Esophagus squamous epithelium (tissue), 5 donors: ENCODE measurements around the gene EPM2AIP1. TPM values are rescaled to one million over a fixed set of nuclear protein-coding genes. Genes with fewer than 3 reads are reported as not detected.
A peak's percentile ranks its signal among the peaks of the same experiment; 100 is the strongest.
"Not testable (repeated sequence)": the region's sequence is repeated elsewhere in the genome, so short reads cannot be mapped to it uniquely, and the experiment has no call there.

Experiments used
- DNase-seq: peaks from one replicate; lab custom pipeline; 2025; lab: John Stamatoyannopoulos, UW
- H3K27ac ChIP-seq, 4 donors: fragments of 200-600 bp; sonication (generic); one replicate each; pipeline ENCODE4 v1.5.1; 2016 to 2019; ENCODE audit warnings: mild to moderate bottlenecking in 1 of 4
- H3K27me3 ChIP-seq, 4 donors: fragments of 200-600 bp; sonication (generic); 1 replicate in 3 of 4; 2 replicates in 1 of 4; pipeline versions ENCODE4 v1.5.1 to v1.6.0; 2017 to 2021; ENCODE audit warnings: antibody characterized with exemption in 1 of 4
- H3K36me3 ChIP-seq, 3 donors: fragments of 200-600 bp; sonication (generic); one replicate each; pipeline ENCODE4 v1.5.1; 2016 to 2019
- H3K4me1 ChIP-seq, 3 donors: fragments of 200-600 bp; sonication (generic); one replicate each; pipeline ENCODE4 v1.5.1; 2017 to 2019
- H3K4me3 ChIP-seq, 4 donors: fragments of 200-600 bp; sonication (generic); 1 replicate in 3 of 4; 2 replicates in 1 of 4; pipeline ENCODE4 v1.5.1; 2016 to 2019; ENCODE audit warnings: mild to moderate bottlenecking in 2 of 4, moderate library complexity in 1 of 4
- H3K9me3 ChIP-seq, 3 donors: fragments of 200-600 bp; sonication (generic); one replicate each; pipeline ENCODE4 v1.5.1; 2016 to 2019
- POLR2A ChIP-seq, 4 donors: fragments of 450-650 bp; IDR thresholded peaks; one replicate each; pipeline ENCODE4 v1.6.1; 2017; ENCODE audit warnings: antibody characterized with exemption in 4 of 4, mild to moderate bottlenecking in 4 of 4, moderate library complexity in 3 of 4
- WGBS, 2 donors: methylation state at CpG; one replicate each; pipeline ENCODE4 v1.1.5; 2018; 5-methylcytosine and 5-hydroxymethylcytosine counted together
- intact Hi-C: fragments of 100-400 bp; cut with DNase I; formaldehyde crosslinking; loops from one replicate; pipeline ENCODE4 v1.15.0; 2022
- total RNA-seq, 4 donors: library from RNA; depleted of rRNA; stranded (reverse); fragments of >200 nt; gene quantifications; one replicate each; pipeline ENCODE4 v1.1.0, GENCODE V29; 2016
- TF ChIP-seq, protein P1 (sequence below), 6 experiments: fragments of 450-650 bp in 4 of 6; fragments of 200-600 bp in 2 of 6; sonication (generic) in 2 of 6; IDR thresholded peaks; one replicate each; pipeline ENCODE4 v1.5.1; 2016 to 2019; ENCODE audit warnings: antibody characterized with exemption in 6 of 6, mild to moderate bottlenecking in 4 of 6, moderate library complexity in 4 of 6
- donor health status: DM: yes; HTN: yes; CAD: no.

Gene EPM2AIP1
- 10 to 100 TPM in 1 of 4 donors, 1 to 10 TPM in 3; 5.5 to 13.9 (median 7.7) TPM for total RNA-seq

DNA sequence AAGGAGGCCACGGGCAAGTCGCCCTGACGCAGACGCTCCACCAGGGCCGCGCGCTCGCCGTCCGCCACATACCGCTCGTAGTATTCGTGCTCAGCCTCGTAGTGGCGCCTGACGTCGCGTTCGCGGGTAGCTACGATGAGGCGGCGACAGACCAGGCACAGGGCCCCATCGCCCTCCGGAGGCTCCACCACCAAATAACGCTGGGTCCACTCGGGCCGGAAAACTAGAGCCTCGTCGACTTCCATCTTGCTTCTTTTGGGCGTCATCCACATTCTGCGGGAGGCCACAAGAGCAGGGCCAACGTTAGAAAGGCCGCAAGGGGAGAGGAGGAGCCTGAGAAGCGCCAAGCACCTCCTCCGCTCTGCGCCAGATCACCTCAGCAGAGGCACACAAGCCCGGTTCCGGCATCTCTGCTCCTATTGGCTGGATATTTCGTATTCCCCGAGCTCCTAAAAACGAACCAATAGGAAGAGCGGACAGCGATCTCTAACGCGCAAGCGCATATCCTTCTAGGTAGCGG lies at the start of gene EPM2AIP1:
Gene EPM2AIP1, minus strand, starts transcription at position 326 of the 520 bp plus-strand sequence. Its CDS starts 54 bp downstream, at position 272.
- DNase-seq: no peak
- Histone ChIP-seq H3K27ac (peak within 1 kb of the TSS; percentile 93 to 99 (median 98)), H3K4me3 (peak within 1 kb of the TSS; percentile 65 to 87 (median 74)), H3K27me3 (no peaks in the 10 kb centered on the region), H3K4me1 (peaks cover 19 to 58% (median 45%) of the 10 kb centered on the region in 3 donors), H3K9me3 (no peaks in the 10 kb centered on the region), H3K36me3 (peaks cover 0 to 38% (median 4%) of the 10 kb centered on the region in 3 donors)
- 0 to 1% methylated on average over 8 to 41 of the region's 48 CpGs for WGBS, 2 donors
- intact Hi-C loops: no loop called here
- TF ChIP-seq POLR2A (IDR thresholded peaks at IDR 0.05): peak in 3 of 4 donors; percentile 88 to 96 (median 94)
- TF ChIP-seq, protein P1, sequence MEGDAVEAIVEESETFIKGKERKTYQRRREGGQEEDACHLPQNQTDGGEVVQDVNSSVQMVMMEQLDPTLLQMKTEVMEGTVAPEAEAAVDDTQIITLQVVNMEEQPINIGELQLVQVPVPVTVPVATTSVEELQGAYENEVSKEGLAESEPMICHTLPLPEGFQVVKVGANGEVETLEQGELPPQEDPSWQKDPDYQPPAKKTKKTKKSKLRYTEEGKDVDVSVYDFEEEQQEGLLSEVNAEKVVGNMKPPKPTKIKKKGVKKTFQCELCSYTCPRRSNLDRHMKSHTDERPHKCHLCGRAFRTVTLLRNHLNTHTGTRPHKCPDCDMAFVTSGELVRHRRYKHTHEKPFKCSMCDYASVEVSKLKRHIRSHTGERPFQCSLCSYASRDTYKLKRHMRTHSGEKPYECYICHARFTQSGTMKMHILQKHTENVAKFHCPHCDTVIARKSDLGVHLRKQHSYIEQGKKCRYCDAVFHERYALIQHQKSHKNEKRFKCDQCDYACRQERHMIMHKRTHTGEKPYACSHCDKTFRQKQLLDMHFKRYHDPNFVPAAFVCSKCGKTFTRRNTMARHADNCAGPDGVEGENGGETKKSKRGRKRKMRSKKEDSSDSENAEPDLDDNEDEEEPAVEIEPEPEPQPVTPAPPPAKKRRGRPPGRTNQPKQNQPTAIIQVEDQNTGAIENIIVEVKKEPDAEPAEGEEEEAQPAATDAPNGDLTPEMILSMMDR (IDR thresholded peaks at IDR 0.05): peak in 4 of 6 experiments; percentile 26 to 41 (median 34)

DNA sequence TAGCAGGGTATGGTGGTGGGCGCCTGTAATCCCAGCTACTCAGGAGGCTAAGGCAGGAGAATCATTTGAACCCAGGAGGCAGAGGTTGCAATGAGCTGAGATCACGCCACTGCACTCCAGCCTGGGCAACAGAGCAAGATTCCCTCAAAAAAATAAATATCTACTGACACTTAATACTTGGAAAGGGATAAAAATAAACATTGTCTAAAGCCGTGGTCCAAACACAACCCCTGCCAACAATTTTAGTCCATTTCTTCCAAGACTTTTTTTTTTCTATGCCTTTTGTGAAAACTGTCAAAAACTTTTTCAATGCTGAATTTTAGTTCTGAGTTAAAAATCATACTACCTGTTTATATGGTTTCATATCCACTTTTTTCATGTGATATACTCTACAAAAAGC lies 49.8 kb upstream of the EPM2AIP1 start:
- H3K4me3 ChIP-seq, DNase-seq, intact Hi-C loops, H3K9me3 ChIP-seq, H3K27me3 ChIP-seq, H3K27ac ChIP-seq: not testable (repeated sequence)
- Histone ChIP-seq H3K36me3 (peaks cover 0 to 57% (median 24%) of the 10 kb centered on the region in 3 donors), H3K4me1 (peaks cover 0 to 19% (median 7%) of the 10 kb centered on the region in 3 donors)
- WGBS, 2 donors: 56 to 68% methylated on average over 3 of the region's 3 CpGs

DNA sequence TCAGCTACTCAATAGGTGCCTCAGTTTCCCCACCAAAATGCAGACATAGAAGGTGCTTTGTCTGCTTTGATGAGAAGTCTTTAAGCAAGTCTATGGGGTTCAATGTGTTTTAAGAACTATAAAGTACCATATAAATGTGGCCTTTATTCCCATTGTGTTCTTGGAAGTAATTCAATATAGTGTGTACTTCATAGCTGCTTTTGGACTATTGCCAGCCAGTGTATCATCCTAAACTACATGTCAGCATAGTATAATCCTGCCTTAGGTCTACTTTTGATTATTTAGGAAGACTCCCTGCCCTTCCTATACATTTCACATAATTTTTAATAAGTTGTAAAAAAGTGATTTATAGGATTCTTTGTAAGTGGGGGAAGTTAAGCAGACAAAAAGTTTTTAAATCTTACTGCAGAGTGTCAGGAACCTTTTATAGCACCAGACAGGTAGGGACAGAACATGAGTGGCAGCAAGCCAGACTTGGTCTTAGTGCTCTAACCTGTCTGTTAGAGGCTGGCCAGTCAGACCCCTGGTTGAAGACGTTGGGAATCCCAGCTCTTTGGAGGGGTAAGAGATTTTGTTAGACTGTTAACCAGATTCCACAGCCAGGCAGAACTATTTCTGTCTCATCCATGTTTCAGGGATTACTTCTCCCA lies 48.7 kb upstream of the EPM2AIP1 start:
- H3K9me3 ChIP-seq: no peaks in the 10 kb centered on the region
- no peak for DNase-seq
- TF ChIP-seq, protein P1 (IDR thresholded peaks at IDR 0.05): no peak
- no peaks in the 10 kb centered on the region for H3K27me3 ChIP-seq
- H3K4me1 ChIP-seq: peaks cover 0 to 19% (median 7%) of the 10 kb centered on the region in 3 donors
- no peak overlapping the region for H3K4me3 ChIP-seq
- H3K36me3 ChIP-seq: peaks cover 0 to 55% (median 14%) of the 10 kb centered on the region in 3 donors
- intact Hi-C loops: no loop called here
- no peak overlapping the region for H3K27ac ChIP-seq
- 14 to 60% methylated on average over 1 of the region's 1 CpG for WGBS, 2 donors

DNA sequence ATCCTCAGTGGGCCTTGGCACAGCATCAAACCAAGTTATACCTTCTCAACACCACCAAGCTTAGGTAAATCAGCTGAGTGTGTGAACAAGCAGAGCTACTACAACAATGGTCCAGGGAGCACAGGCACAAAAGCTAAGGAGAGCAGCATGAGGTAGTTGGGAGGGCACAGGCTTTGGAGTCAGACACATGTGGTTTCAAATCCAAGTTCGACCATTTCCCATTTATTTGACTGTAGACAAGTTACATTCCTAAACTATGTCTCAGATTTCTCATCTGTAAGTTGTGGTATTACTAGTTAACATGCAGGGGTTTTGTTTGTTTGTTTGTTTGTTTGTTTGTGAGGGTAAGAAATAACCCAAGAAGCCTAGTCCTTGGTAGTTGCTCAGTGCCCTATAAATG lies 47.3 kb upstream of the EPM2AIP1 start:
- no peaks in the 10 kb centered on the region for H3K27me3 ChIP-seq
- peaks cover 0 to 63% (median 13%) of the 10 kb centered on the region in 3 donors for H3K36me3 ChIP-seq
- WGBS, 2 donors: 46 to 91% methylated on average over 1 of the region's 1 CpG
- peaks cover 0 to 19% (median 7%) of the 10 kb centered on the region in 3 donors for H3K4me1 ChIP-seq
- peaks cover 0 to 9% (median 0%) of the 10 kb centered on the region in 3 donors for H3K9me3 ChIP-seq
- no peak overlapping the region for H3K4me3 ChIP-seq
- no peak for DNase-seq
- no peak overlapping the region for H3K27ac ChIP-seq
- intact Hi-C loops: no loop called here
- TF ChIP-seq, protein P1 (IDR thresholded peaks at IDR 0.05): no peak
- TF ChIP-seq POLR2A (IDR thresholded peaks at IDR 0.05): no peak

DNA sequence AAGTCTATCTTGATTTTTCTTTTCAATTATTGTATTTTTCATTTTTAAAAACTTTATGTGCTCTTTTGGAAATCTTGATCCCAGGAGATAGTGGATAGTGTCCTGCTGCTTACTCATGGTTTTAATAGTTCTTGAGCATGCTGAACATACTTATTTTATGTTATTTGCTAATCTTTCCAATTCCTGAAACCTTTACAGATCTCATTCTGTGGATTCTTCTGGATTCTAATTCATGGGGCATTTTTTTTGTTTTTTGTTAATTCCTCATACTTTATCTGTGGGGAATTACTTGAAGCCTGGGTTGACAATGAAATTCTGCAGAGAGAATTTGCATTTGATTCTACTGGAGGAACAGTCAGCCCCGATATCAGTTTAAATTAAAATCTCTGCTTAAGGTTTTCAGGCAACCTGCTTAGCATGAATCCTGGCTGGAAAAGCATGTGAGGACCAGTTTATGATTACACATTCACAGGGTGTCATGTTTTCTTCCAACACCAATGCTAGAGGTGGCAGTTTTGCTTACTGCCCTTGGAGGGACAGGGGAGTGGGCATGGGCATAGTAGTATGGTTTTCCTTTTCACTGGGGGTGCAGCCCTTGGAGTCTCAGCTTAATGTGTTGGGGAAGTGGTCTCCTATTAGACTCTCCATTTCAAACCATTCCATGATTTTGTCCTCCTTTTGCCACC lies 46.4 kb upstream of the EPM2AIP1 start:
- no peak for DNase-seq
- peaks cover 0 to 68% (median 13%) of the 10 kb centered on the region in 3 donors for H3K36me3 ChIP-seq
- H3K4me3 ChIP-seq: no peak overlapping the region
- H3K27me3 ChIP-seq: no peaks in the 10 kb centered on the region
- H3K4me1 ChIP-seq: peaks cover 0 to 19% (median 7%) of the 10 kb centered on the region in 3 donors
- H3K27ac ChIP-seq: no peak overlapping the region
- intact Hi-C loops: no loop called here
- peaks cover 0 to 9% (median 0%) of the 10 kb centered on the region in 3 donors for H3K9me3 ChIP-seq
- no peak for TF ChIP-seq POLR2A (IDR thresholded peaks at IDR 0.05)
- TF ChIP-seq, protein P1 (IDR thresholded peaks at IDR 0.05): no peak
- 88 to 100% methylated on average over 1 of the region's 1 CpG for WGBS, 2 donors
